ENCODE measurements around the gene RBM8A.

Gene RBM8A

GRCh38 chr1:145906954-145907753 lies 20.1 kb downstream of the RBM8A start:
- CTCF ChIA-PET, result interaction anchor here (1.3 to 8.6 kb wide), 6 partner anchors 8 to 60 kb away, joined by 3 to 131 read pairs (median 4); partner anchors contain the start of genes ANKRD35 and NUDT17
- H3K9me3 ChIP-seq (ENCODE audit: control extremely low read depth in 1 of 5, control insufficient read depth in 4 of 5, insufficient read depth in 2 of 5, low read depth in 1 of 5, low read length in 4 of 5), result no peaks in the 10 kb centered on the region
- peaks cover 0 to 2% (median 0%) of the 10 kb centered on the region in 5 experiments for H3K27me3 ChIP-seq (replicated peaks in 2 of 5; ENCODE audit: control insufficient read depth in 4 of 5, insufficient read depth in 5 of 5, low read length in 4 of 5)
- DNase-seq, result no peak
- POLR2A ChIA-PET, result no interaction called here
- no peak overlapping the region for H3K27ac ChIP-seq (ENCODE audit: insufficient read depth in 1 of 2, low read depth in 1 of 2, low read length in 2 of 2, poor library complexity in 1 of 2, severe bottlenecking in 2 of 2)
- H3K36me3 ChIP-seq (ENCODE audit: control insufficient read depth in 4 of 4, insufficient read depth in 4 of 4, low read length in 3 of 4), result peaks cover 2 to 15% (median 9%) of the 10 kb centered on the region in 4 experiments
- peaks cover 0 to 2% (median 0%) of the 10 kb centered on the region in 4 experiments for H3K4me1 ChIP-seq (ENCODE audit: control extremely low read depth in 1 of 4, control insufficient read depth in 4 of 4, insufficient read depth in 4 of 4, low read length in 3 of 4)
- WGBS (ENCODE audit: insufficient coverage), result 96% methylated on average over 3 of the region's 10 CpGs
- H3K4me3 ChIP-seq (ENCODE audit: control insufficient read depth in 1 of 7, extremely low read depth in 1 of 7, insufficient read depth in 4 of 7, low read depth in 2 of 7, low read length in 6 of 7), result no peak overlapping the region

GRCh38 chr1:145901312-145902021 lies 25.8 kb downstream of the RBM8A start:
- no peaks in the 10 kb centered on the region for H3K36me3 ChIP-seq (ENCODE audit: control insufficient read depth in 4 of 4, insufficient read depth in 4 of 4, low read length in 3 of 4)
- H3K27ac ChIP-seq (ENCODE audit: insufficient read depth in 1 of 2, low read depth in 1 of 2, low read length in 2 of 2, poor library complexity in 1 of 2, severe bottlenecking in 2 of 2), result no peak overlapping the region
- H3K4me3 ChIP-seq (ENCODE audit: control insufficient read depth in 1 of 7, extremely low read depth in 1 of 7, insufficient read depth in 4 of 7, low read depth in 2 of 7, low read length in 6 of 7), result no peak overlapping the region
- WGBS (ENCODE audit: insufficient coverage), result 96% methylated on average over 6 of the region's 12 CpGs
- no peaks in the 10 kb centered on the region for H3K4me1 ChIP-seq (ENCODE audit: control extremely low read depth in 1 of 4, control insufficient read depth in 4 of 4, insufficient read depth in 4 of 4, low read length in 3 of 4)
- ChIA-PET POLR2A (no interaction called here), CTCF (interaction anchor here (0.9 to 2.3 kb wide), 3 partner anchors 10 to 63 kb away, joined by 3 to 10 read pairs (median 4); no protein-coding TSS in a partner anchor)
- no peak for DNase-seq
- H3K9me3 ChIP-seq (ENCODE audit: control extremely low read depth in 1 of 5, control insufficient read depth in 4 of 5, insufficient read depth in 2 of 5, low read depth in 1 of 5, low read length in 4 of 5), result no peaks in the 10 kb centered on the region
- peaks cover 0 to 2% (median 0%) of the 10 kb centered on the region in 5 experiments for H3K27me3 ChIP-seq (replicated peaks in 2 of 5; ENCODE audit: control insufficient read depth in 4 of 5, insufficient read depth in 5 of 5, low read length in 4 of 5)

- H3K4me1 ChIP-seq (ENCODE audit: control extremely low read depth in 1 of 4, control insufficient read depth in 4 of 4, insufficient read depth in 4 of 4, low read length in 3 of 4), result no peaks in the 10 kb centered on the region
- CTCF ChIA-PET, result interaction anchor here (1.4 to 2.4 kb wide), 2 partner anchors 11 to 15 kb away, joined by 3 to 21 read pairs; partner anchors contain the start of gene ITGA10
- no peaks in the 10 kb centered on the region for H3K9me3 ChIP-seq (ENCODE audit: control extremely low read depth in 1 of 5, control insufficient read depth in 4 of 5, insufficient read depth in 2 of 5, low read depth in 1 of 5, low read length in 4 of 5)
- 96% methylated on average over 5 of the region's 5 CpGs for WGBS (ENCODE audit: insufficient coverage)
- H3K27me3 ChIP-seq (replicated peaks in 2 of 5; ENCODE audit: control insufficient read depth in 4 of 5, insufficient read depth in 5 of 5, low read length in 4 of 5), result peaks cover 0 to 2% (median 0%) of the 10 kb centered on the region in 5 experiments
- POLR2A ChIA-PET, result no interaction called here
- no peak overlapping the region for H3K4me3 ChIP-seq (ENCODE audit: control insufficient read depth in 1 of 7, extremely low read depth in 1 of 7, insufficient read depth in 4 of 7, low read depth in 2 of 7, low read length in 6 of 7)
- H3K27ac ChIP-seq (ENCODE audit: insufficient read depth in 1 of 2, low read depth in 1 of 2, low read length in 2 of 2, poor library complexity in 1 of 2, severe bottlenecking in 2 of 2), result no peak overlapping the region
- DNase-seq, result no peak
- H3K36me3 ChIP-seq (ENCODE audit: control insufficient read depth in 4 of 4, insufficient read depth in 4 of 4, low read length in 3 of 4), result no peaks in the 10 kb centered on the region
Measured at GRCh38 chr1:145898756-145899155, 28.5 kb downstream of the RBM8A start.

- Histone ChIP-seq H3K27ac (ENCODE audit: insufficient read depth in 1 of 2, low read depth in 1 of 2, low read length in 2 of 2, poor library complexity in 1 of 2, severe bottlenecking in 2 of 2) (no peak overlapping the region), H3K9me3 (ENCODE audit: control extremely low read depth in 1 of 5, control insufficient read depth in 4 of 5, insufficient read depth in 2 of 5, low read depth in 1 of 5, low read length in 4 of 5) (no peaks in the 10 kb centered on the region), H3K36me3 (ENCODE audit: control insufficient read depth in 4 of 4, insufficient read depth in 4 of 4, low read length in 3 of 4) (no peaks in the 10 kb centered on the region), H3K4me3 (ENCODE audit: control insufficient read depth in 1 of 7, extremely low read depth in 1 of 7, insufficient read depth in 4 of 7, low read depth in 2 of 7, low read length in 6 of 7) (no peak overlapping the region), H3K4me1 (ENCODE audit: control extremely low read depth in 1 of 4, control insufficient read depth in 4 of 4, insufficient read depth in 4 of 4, low read length in 3 of 4) (peaks cover 0 to under 1% (median 0%) of the 10 kb centered on the region in 4 experiments), H3K27me3 (replicated peaks in 2 of 5; ENCODE audit: control insufficient read depth in 4 of 5, insufficient read depth in 5 of 5, low read length in 4 of 5) (peaks cover 0 to 2% (median 0%) of the 10 kb centered on the region in 5 experiments)
- no peak for DNase-seq
- WGBS (ENCODE audit: insufficient coverage), result 80% methylated on average over 1 of the region's 1 CpG
- POLR2A ChIA-PET, result no interaction called here
- CTCF ChIA-PET, result interaction anchor here (1.2 to 2.4 kb wide), 2 partner anchors 8 to 12 kb away, joined by 3 to 21 read pairs; partner anchors contain the start of gene ITGA10
Measured at GRCh38 chr1:145897969-145898368, 29.3 kb downstream of the RBM8A start.

GRCh38 chr1:145895471-145895870 lies 31.8 kb downstream of the RBM8A start:
- Histone ChIP-seq H3K27me3 (replicated peaks in 2 of 5; ENCODE audit: control insufficient read depth in 4 of 5, insufficient read depth in 5 of 5, low read length in 4 of 5) (no peaks in the 10 kb centered on the region), H3K4me3 (ENCODE audit: control insufficient read depth in 1 of 7, extremely low read depth in 1 of 7, insufficient read depth in 4 of 7, low read depth in 2 of 7, low read length in 6 of 7) (no peak overlapping the region), H3K9me3 (ENCODE audit: control extremely low read depth in 1 of 5, control insufficient read depth in 4 of 5, insufficient read depth in 2 of 5, low read depth in 1 of 5, low read length in 4 of 5) (no peaks in the 10 kb centered on the region), H3K4me1 (ENCODE audit: control extremely low read depth in 1 of 4, control insufficient read depth in 4 of 4, insufficient read depth in 4 of 4, low read length in 3 of 4) (peaks cover 0 to 15% (median 9%) of the 10 kb centered on the region in 4 experiments), H3K27ac (ENCODE audit: insufficient read depth in 1 of 2, low read depth in 1 of 2, low read length in 2 of 2, poor library complexity in 1 of 2, severe bottlenecking in 2 of 2) (no peak overlapping the region), H3K36me3 (ENCODE audit: control insufficient read depth in 4 of 4, insufficient read depth in 4 of 4, low read length in 3 of 4) (no peaks in the 10 kb centered on the region)
- WGBS (ENCODE audit: insufficient coverage), result 100% methylated on average over 1 of the region's 1 CpG
- DNase-seq, result no peak
- CTCF ChIA-PET, result interaction anchor here (1.0 to 2.7 kb wide), 10 partner anchors 9 to 51 kb away, joined by 3 to 13 read pairs (median 4); partner anchors contain the start of genes ITGA10, NUDT17 and RBM8A
- POLR2A ChIA-PET, result interaction anchor here (0.6 kb wide), 1 partner anchor 10 kb away, joined by 6 read pairs; no protein-coding TSS in a partner anchor

- no peak overlapping the region for H3K4me3 ChIP-seq (ENCODE audit: control insufficient read depth in 1 of 7, extremely low read depth in 1 of 7, insufficient read depth in 4 of 7, low read depth in 2 of 7, low read length in 6 of 7)
- no peak for DNase-seq
- ChIA-PET POLR2A (interaction anchor here (0.7 to 1.7 kb wide), 3 partner anchors 21 to 51 kb away, joined by 3 to 5 read pairs (median 3); partner anchors contain the start of gene PEX11B), CTCF (interaction anchor here (0.6 to 4.7 kb wide), 12 partner anchors 13 to 143 kb away, joined by 3 to 53 read pairs (median 5); partner anchors contain the start of genes ITGA10, NUDT17 and PIAS3)
- H3K9me3 ChIP-seq (ENCODE audit: control extremely low read depth in 1 of 5, control insufficient read depth in 4 of 5, insufficient read depth in 2 of 5, low read depth in 1 of 5, low read length in 4 of 5), result no peaks in the 10 kb centered on the region
- no peak overlapping the region for H3K27ac ChIP-seq (ENCODE audit: insufficient read depth in 1 of 2, low read depth in 1 of 2, low read length in 2 of 2, poor library complexity in 1 of 2, severe bottlenecking in 2 of 2)
- no peaks in the 10 kb centered on the region for H3K36me3 ChIP-seq (ENCODE audit: control insufficient read depth in 4 of 4, insufficient read depth in 4 of 4, low read length in 3 of 4)
- peaks cover 0 to 15% (median 9%) of the 10 kb centered on the region in 4 experiments for H3K4me1 ChIP-seq (ENCODE audit: control extremely low read depth in 1 of 4, control insufficient read depth in 4 of 4, insufficient read depth in 4 of 4, low read length in 3 of 4)
- WGBS (ENCODE audit: insufficient coverage), result 90% methylated on average over 6 of the region's 7 CpGs
- H3K27me3 ChIP-seq (replicated peaks in 2 of 5; ENCODE audit: control insufficient read depth in 4 of 5, insufficient read depth in 5 of 5, low read length in 4 of 5), result no peaks in the 10 kb centered on the region
Measured at GRCh38 chr1:145893306-145894055, 33.8 kb downstream of the RBM8A start.

Measured in common myeloid progenitor, CD34-positive (primary cell).